HUES6 (cell line): Measurements from ENCODE around the gene SKAP1.

ENCODE experiments used
- H3K27ac ChIP-seq: 2 replicates; pipeline ENCODE4 v1.7.0; 2013; ENCODE audit warnings: low read depth, mild to moderate bottlenecking, low read length, inconsistent platforms
- H3K27me3 ChIP-seq: 2 replicates; pipeline ENCODE4 v1.6.1; 2013; ENCODE audit warnings: low read length; ENCODE audit not compliant: control insufficient read depth, insufficient read depth
- H3K36me3 ChIP-seq: 2 replicates; pipeline ENCODE4 v1.6.1; 2013; ENCODE audit warnings: low read length; ENCODE audit not compliant: control insufficient read depth, insufficient read depth
- H3K4me1 ChIP-seq: 2 replicates; pipeline ENCODE4 v1.6.1; 2013; ENCODE audit warnings: low read length; ENCODE audit not compliant: control insufficient read depth, insufficient read depth
- H3K4me3 ChIP-seq: 2 replicates; pipeline ENCODE4 v1.5.1; 2013; ENCODE audit warnings: low read depth, low read length
- H3K9ac ChIP-seq: one replicate; pipeline ENCODE4 v1.6.1; 2013; ENCODE audit warnings: mild to moderate bottlenecking, low read length
- H3K9me3 ChIP-seq: 2 replicates; pipeline ENCODE4 v1.6.1; 2013; ENCODE audit warnings: low read depth, low read length; ENCODE audit not compliant: control insufficient read depth, insufficient read depth

Gene SKAP1

GRCh38 chr17:48278760-48279491 lies 151.1 kb downstream of the SKAP1 start:
- Histone ChIP-seq H3K27ac (no peak overlapping the region), H3K4me1 (0 out of 2 replicates have a peak, but pooled peaks cover 2% of the 10 kb centered on the region), H3K9me3 (no peaks in the 10 kb centered on the region), H3K36me3 (no peaks in the 10 kb centered on the region), H3K27me3 (no peaks in the 10 kb centered on the region; the same call in none of the 2 replicates), H3K4me3 (no peak overlapping the region), H3K9ac (no peak overlapping the region)

DNA sequence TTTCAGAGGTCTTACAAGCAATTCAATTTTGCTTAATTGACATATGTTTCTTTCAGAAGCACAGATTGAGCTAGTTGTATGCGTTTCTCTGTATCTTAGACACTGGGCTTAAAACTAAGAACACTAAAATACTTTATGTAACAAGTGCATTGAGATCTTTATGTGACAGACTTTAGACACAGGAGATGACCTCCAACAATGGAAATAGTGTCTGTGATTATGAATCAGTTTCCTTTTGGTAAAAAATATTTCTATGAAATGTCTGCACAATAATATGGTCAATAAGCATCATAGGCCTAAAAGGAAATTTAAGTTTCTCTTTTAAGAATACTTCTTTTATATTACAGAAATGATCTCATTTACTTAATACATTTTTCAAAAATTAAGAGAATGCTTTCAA lies 153.2 kb downstream of the SKAP1 start:
- Histone ChIP-seq H3K4me3 (no peak overlapping the region), H3K27me3 (no peaks in the 10 kb centered on the region; the same call in none of the 2 replicates), H3K9ac (no peak overlapping the region), H3K27ac (no peak overlapping the region), H3K36me3 (no peaks in the 10 kb centered on the region), H3K9me3 (no peaks in the 10 kb centered on the region), H3K4me1 (no peaks in the 10 kb centered on the region)

- Histone ChIP-seq H3K9me3 (no peaks in the 10 kb centered on the region), H3K27me3 (no peaks in the 10 kb centered on the region; the same call in 1 of the 2 replicates), H3K9ac (no peak overlapping the region), H3K4me1 (no peaks in the 10 kb centered on the region), H3K36me3 (no peaks in the 10 kb centered on the region), H3K27ac (no peak overlapping the region), H3K4me3 (no peak overlapping the region)
Observed at GRCh38 chr17:48270899-48271298, 159.1 kb downstream of the SKAP1 start.

- Histone ChIP-seq H3K36me3 (no peaks in the 10 kb centered on the region), H3K4me1 (no peaks in the 10 kb centered on the region), H3K9me3 (no peaks in the 10 kb centered on the region), H3K4me3 (no peak overlapping the region), H3K27ac (no peak overlapping the region), H3K9ac (no peak overlapping the region), H3K27me3 (no peaks in the 10 kb centered on the region)
Observed at GRCh38 chr17:48269209-48269608, 160.8 kb downstream of the SKAP1 start.

DNA sequence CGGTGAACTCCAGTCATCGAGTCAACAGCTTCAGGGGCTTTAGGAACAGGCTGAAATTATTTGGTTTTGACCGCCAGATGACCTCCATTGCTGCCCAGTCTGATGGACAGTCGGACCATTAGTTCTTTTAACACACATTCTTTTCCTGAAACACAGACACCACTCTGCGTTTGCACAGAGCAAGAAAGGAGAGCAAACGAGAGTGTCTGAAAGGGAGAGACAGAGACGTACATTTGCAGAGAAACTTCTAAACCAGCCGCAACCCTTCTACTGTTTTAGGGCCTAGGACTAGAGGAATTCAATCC lies 166.3 kb downstream of the SKAP1 start:
- H3K27me3 ChIP-seq = no peaks in the 10 kb centered on the region
- no peak overlapping the region for H3K27ac ChIP-seq
- H3K9ac ChIP-seq = no peak overlapping the region
- H3K36me3 ChIP-seq = no peaks in the 10 kb centered on the region
- no peaks in the 10 kb centered on the region for H3K9me3 ChIP-seq
- H3K4me3 ChIP-seq = no peak overlapping the region
- peaks cover 18% of the 10 kb centered on the region for H3K4me1 ChIP-seq

DNA sequence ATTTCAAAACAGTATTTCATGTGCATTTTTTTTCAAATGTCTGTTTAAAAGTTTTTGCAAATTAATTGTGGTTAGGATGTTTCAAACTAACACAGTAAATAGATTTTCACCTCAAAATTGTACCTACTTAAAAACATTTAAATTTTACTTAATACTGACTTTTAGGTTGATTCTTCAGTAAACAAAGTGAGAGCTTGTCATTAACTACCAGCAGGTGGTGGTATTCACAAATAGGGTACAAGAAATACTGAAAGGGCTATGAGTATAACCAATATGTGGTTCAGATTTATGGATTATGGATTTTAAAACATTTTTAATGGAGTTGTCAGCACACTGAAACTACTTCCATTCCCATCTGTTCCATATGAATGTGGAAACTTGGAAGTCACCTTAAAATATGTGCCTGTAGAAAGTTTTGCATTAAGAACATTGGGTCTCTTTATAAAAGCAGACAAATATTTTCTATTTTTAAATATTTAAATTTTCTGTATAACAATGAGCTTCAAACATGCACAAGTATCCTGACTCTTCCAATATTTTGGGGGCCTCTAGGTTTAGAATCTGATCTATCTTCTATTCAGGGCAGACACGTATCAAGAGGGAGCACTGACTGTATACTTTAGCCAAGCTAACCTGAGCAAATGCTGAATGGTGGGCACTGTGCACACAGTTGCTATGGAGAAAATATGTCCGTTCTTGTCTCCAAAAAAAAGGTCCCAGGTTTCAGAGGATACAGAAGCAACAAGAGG lies 166.9 kb downstream of the SKAP1 start:
- no peak overlapping the region for H3K9ac ChIP-seq
- H3K36me3 ChIP-seq = no peaks in the 10 kb centered on the region
- H3K4me3 ChIP-seq = no peak overlapping the region
- H3K9me3 ChIP-seq = no peaks in the 10 kb centered on the region
- no peaks in the 10 kb centered on the region for H3K27me3 ChIP-seq
- no peak overlapping the region for H3K27ac ChIP-seq
- H3K4me1 ChIP-seq = peaks cover 18% of the 10 kb centered on the region

DNA sequence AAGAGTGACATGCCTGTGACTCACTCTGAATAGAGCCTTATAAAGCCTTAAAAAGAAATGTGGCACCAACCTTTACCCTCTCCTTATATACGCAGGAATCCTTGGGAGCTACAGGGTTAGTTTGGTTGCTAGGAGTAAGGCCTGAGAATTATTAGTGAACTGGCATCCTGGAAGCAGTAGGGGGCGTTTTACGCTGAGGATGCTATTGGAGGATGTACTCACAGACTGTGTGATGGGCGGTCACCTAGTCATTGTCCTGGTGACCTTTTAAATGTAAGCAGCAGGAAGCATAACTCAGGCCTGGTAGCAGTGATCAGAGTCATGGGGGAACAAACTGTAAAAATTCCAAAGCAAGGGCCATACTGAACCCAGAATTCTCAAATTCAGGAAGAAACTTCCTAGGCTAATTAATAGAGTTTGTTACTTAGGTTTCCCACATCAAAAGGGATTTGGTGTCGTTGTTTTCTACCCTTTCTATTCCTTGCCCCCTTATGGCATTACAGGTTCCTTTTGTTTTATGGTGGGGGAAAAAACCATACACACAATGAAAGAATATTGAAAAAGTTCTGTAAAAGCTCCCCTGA lies 168.6 kb downstream of the SKAP1 start:
- Histone ChIP-seq H3K9me3 (no peaks in the 10 kb centered on the region), H3K27ac (no peak overlapping the region), H3K4me1 (peaks cover 18% of the 10 kb centered on the region)

DNA sequence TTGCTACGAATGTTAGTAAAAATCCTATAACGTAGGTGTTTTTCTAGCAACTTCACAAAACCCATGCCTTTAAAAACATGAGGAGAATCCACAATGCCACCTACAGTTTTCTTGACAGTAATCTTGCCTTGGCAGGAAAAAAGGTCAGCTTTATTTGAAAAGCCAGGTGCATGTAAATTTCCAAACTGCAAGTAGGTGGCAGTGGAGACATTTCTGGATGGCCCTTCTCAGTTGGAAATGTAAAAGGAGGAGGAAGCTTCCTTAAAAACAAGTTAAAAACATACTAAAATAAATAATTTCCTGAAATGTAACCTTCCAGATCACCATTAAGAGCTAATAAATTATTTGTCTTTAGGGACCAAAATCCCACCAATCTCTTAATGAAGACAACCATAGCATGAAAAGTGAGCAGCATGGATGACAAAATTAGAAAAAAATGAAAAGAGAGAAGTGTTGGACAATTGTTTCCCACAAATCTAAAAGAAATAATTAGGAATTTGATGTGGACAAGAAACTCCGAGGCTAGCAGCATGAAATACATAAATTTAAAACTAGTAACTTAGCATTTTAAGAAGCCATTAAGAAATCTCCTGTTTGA lies 170.2 kb downstream of the SKAP1 start:
- Histone ChIP-seq H3K9ac (no peak overlapping the region), H3K9me3 (no peaks in the 10 kb centered on the region), H3K36me3 (no peaks in the 10 kb centered on the region), H3K4me1 (peaks cover 18% of the 10 kb centered on the region), H3K27me3 (no peaks in the 10 kb centered on the region), H3K27ac (no peak overlapping the region), H3K4me3 (no peak overlapping the region)

More for the DNA sequence above, 168.6 kb downstream of the SKAP1 start:
- no peak overlapping the region for H3K4me3 ChIP-seq
- no peaks in the 10 kb centered on the region for H3K36me3 ChIP-seq
- H3K9ac ChIP-seq = no peak overlapping the region
- H3K27me3 ChIP-seq = no peaks in the 10 kb centered on the region

GRCh38 chr17:48258331-48258730 lies 171.7 kb downstream of the SKAP1 start:
- Histone ChIP-seq H3K4me3 (no peak overlapping the region), H3K9ac (no peak overlapping the region), H3K9me3 (no peaks in the 10 kb centered on the region), H3K36me3 (no peaks in the 10 kb centered on the region), H3K27ac (no peak overlapping the region), H3K4me1 (peaks cover 19% of the 10 kb centered on the region), H3K27me3 (no peaks in the 10 kb centered on the region)

- Histone ChIP-seq H3K27ac (no peak overlapping the region), H3K9me3 (no peaks in the 10 kb centered on the region), H3K27me3 (no peaks in the 10 kb centered on the region), H3K4me1 (peaks cover 37% of the 10 kb centered on the region), H3K36me3 (no peaks in the 10 kb centered on the region), H3K9ac (no peak overlapping the region), H3K4me3 (no peak overlapping the region)
Observed at GRCh38 chr17:48255759-48256158, 174.3 kb downstream of the SKAP1 start.

DNA sequence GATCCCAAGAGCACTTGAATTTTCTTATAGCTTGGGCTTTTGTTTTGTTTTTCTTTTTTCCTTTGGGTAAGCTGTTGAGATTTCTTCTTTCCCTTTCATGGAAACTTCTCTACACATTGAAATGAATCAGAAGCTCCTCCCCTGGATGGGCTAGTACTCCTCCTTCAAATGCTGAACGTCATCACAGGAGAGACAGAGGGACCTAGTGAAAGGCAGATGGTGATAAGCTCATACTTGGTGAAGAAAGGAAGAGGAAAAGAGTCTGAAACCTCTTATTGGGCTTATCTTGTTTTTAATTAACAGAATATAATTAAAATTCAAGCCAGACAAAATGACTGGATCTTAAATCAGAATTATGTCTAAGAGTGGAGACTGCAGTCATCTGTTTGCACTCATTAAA lies 175.1 kb downstream of the SKAP1 start:
- no peak overlapping the region for H3K27ac ChIP-seq
- no peaks in the 10 kb centered on the region for H3K36me3 ChIP-seq
- no peaks in the 10 kb centered on the region for H3K9me3 ChIP-seq
- H3K9ac ChIP-seq = no peak overlapping the region
- H3K4me3 ChIP-seq = no peak overlapping the region
- peaks cover 31% of the 10 kb centered on the region for H3K4me1 ChIP-seq
- no peaks in the 10 kb centered on the region for H3K27me3 ChIP-seq
